HepG2 (cell line): ENCODE results near the gene EPHA2. TPM values are rescaled to one million over a fixed set of nuclear protein-coding genes. Genes with fewer than 3 reads are reported as not detected.

Experiments
- ARNT ChIP-seq: fragments of 450-650 bp; IDR thresholded peaks from 2 replicates; pipeline ENCODE4 v1.6.1; 2017
- CEBPG ChIP-seq: IDR thresholded peaks from 2 replicates; pipeline ENCODE4 v1.6.1; 2016
- FOXM1 ChIP-seq: sonication (generic); formaldehyde crosslinking; IDR thresholded peaks from 2 replicates; pipeline ENCODE4 v1.5.0; 2020; ENCODE audit warnings: missing genetic modification reagents
- GABPA ChIP-seq, 2 experiments: IDR thresholded peaks; 2 replicates each; pipeline ENCODE4 v1.6.1; 2011 to 2016; ENCODE audit warnings: low read depth in 2 of 2, low read length in 1 of 2, missing biosample characterization in 1 of 2, missing genetic modification characterization in 1 of 2
- GFI1 ChIP-seq: sonication (generic); formaldehyde crosslinking; IDR thresholded peaks from 2 replicates; pipeline ENCODE4 v1.5.0; 2020; ENCODE audit warnings: missing genetic modification reagents, mild to moderate bottlenecking, borderline replicate concordance
- KDM3A ChIP-seq: IDR thresholded peaks from 2 replicates; pipeline ENCODE4 v1.6.1; 2018; ENCODE audit warnings: low read depth, missing compliant biosample characterization
- RBM39 ChIP-seq: fragments of 200-400 bp; formaldehyde crosslinking; IDR thresholded peaks from one replicate; pipeline ENCODE4 v1.6.1; 2018; ENCODE audit warnings: antibody characterized with exemption, mild to moderate bottlenecking, low read depth, low read length; ENCODE audit not compliant: poor library complexity, severe bottlenecking
- RCOR2 ChIP-seq: IDR thresholded peaks from 2 replicates; pipeline ENCODE4 v1.6.1; 2016; ENCODE audit warnings: missing biosample characterization, missing genetic modification reagents
- STAT5B ChIP-seq: sonication (generic); formaldehyde crosslinking; IDR thresholded peaks from 2 replicates; pipeline ENCODE4 v1.4.0; 2020; ENCODE audit warnings: missing genetic modification reagents
- ZNF20 ChIP-seq: sonication (generic); formaldehyde crosslinking; IDR thresholded peaks from 2 replicates; pipeline ENCODE4 v1.4.0; 2020; ENCODE audit warnings: mild to moderate bottlenecking, moderate library complexity, missing genetic modification reagents
- ZNF282 ChIP-seq: fragments of 450-650 bp; IDR thresholded peaks from 2 replicates; pipeline ENCODE4 v1.6.1; 2018; ENCODE audit not compliant: partially characterized antibody
- ZNF343 ChIP-seq: sonication (generic); formaldehyde crosslinking; IDR thresholded peaks from 2 replicates; pipeline ENCODE4 v1.4.0; 2020; ENCODE audit warnings: mild to moderate bottlenecking, missing genetic modification reagents
- ZNF556 ChIP-seq: sonication (generic); formaldehyde crosslinking; IDR thresholded peaks from 2 replicates; pipeline ENCODE4 v1.4.0; 2020; ENCODE audit warnings: mild to moderate bottlenecking, missing genetic modification reagents, borderline replicate concordance
- ZNF557 ChIP-seq: sonication (generic); formaldehyde crosslinking; IDR thresholded peaks from 2 replicates; pipeline ENCODE4 v1.4.0; 2020; ENCODE audit warnings: missing genetic modification reagents
- ZNF619 ChIP-seq: sonication (generic); formaldehyde crosslinking; IDR thresholded peaks from 2 replicates; pipeline ENCODE4 v1.4.0; 2020; ENCODE audit warnings: mild to moderate bottlenecking, missing genetic modification reagents
- ZSCAN12 ChIP-seq: sonication (generic); formaldehyde crosslinking; IDR thresholded peaks from 2 replicates; pipeline ENCODE4 v1.9.0; 2021; ENCODE audit warnings: mild to moderate bottlenecking, missing genetic modification reagents
- polyA plus RNA-seq, 8 experiments: library from polyadenylated mRNA; depleted of rRNA in 3 of 8; stranded (reverse) in 7 of 8; unstranded in 1 of 8; fragments of >200 nt; fragmentation: Illumina TruSeq in 4 of 8; extraction: Trizol in 4 of 8; gene quantifications; 2 replicates each; pipeline versions ENCODE4 v1.2.1 to v1.2.3, GENCODE V29; 2011 to 2016; ENCODE audit warnings: low read depth in 4 of 8, missing spikeins in 1 of 8, mixed read lengths in 1 of 8; ENCODE audit not compliant: insufficient read depth in 1 of 8
- total RNA-seq, 5 experiments: library from RNA; depleted of rRNA; stranded (reverse); fragments of >200 nt; fragmentation: Illumina TruSeq; extraction: Trizol; gene quantifications; 2 replicates each; pipeline ENCODE4 v1.2.3, GENCODE V29; 2016; ENCODE audit warnings: low read depth in 1 of 5
- TF ChIP-seq, protein P1 (sequence below): sonication (generic); formaldehyde crosslinking; IDR thresholded peaks from 2 replicates; pipeline ENCODE4 v1.4.0; 2020; ENCODE audit warnings: missing genetic modification reagents, borderline replicate concordance
- TF ChIP-seq, protein P2 (sequence below): sonication (generic); formaldehyde crosslinking; IDR thresholded peaks from 2 replicates; pipeline ENCODE4 v1.8.1; 2022; ENCODE audit warnings: low read depth, mild to moderate bottlenecking, missing genetic modification reagents

EPHA2 gene
- total and polyA plus RNA-seq, 2 of the 13 experiments (the other 11 are each of a cell fraction or from before 2014, with no cell fraction given) = 33.6 to 53.6 TPM

DNA sequence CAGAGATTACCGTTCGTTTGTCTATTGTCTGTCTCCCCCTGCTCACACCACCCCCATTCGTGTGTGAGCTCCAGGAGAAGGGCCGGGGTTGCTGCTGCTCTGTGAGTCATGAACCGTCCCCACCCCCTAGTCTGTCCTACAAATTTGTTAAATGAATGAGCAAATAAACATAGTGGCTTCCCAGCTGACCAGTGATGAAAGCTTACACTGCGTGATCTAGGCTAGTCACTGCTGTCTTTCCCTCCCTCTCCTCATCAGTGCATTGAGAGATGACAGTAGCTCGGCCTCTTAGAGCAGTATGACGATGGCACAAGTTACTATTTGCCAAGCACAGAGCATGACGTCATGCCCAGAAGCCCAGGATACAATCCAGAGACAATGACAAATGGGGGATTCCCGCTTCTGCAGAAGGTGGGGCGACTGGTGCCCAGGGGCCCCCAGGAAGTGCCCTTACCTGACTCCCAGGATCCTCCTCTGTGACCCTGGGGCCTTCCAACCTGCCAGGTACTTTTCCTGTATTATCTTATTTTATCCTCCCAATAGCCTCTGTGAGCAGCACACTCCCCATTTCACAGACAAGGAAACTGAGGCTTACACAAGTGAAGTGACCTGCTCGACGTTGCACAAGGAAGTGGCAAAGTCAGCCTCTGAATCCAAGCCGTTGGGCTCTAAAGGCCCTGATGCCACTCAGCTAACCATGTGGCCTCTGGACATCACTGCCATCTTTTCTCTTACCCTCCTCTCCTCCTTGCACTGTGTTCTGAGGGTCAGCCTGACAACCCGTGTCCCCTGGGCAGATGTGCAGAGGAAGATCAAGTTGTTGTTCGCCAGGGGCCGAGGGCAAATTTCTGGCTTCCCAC is 8.6 kb upstream of the EPHA2 start (continued):
- TF ChIP-seq, protein P1, sequence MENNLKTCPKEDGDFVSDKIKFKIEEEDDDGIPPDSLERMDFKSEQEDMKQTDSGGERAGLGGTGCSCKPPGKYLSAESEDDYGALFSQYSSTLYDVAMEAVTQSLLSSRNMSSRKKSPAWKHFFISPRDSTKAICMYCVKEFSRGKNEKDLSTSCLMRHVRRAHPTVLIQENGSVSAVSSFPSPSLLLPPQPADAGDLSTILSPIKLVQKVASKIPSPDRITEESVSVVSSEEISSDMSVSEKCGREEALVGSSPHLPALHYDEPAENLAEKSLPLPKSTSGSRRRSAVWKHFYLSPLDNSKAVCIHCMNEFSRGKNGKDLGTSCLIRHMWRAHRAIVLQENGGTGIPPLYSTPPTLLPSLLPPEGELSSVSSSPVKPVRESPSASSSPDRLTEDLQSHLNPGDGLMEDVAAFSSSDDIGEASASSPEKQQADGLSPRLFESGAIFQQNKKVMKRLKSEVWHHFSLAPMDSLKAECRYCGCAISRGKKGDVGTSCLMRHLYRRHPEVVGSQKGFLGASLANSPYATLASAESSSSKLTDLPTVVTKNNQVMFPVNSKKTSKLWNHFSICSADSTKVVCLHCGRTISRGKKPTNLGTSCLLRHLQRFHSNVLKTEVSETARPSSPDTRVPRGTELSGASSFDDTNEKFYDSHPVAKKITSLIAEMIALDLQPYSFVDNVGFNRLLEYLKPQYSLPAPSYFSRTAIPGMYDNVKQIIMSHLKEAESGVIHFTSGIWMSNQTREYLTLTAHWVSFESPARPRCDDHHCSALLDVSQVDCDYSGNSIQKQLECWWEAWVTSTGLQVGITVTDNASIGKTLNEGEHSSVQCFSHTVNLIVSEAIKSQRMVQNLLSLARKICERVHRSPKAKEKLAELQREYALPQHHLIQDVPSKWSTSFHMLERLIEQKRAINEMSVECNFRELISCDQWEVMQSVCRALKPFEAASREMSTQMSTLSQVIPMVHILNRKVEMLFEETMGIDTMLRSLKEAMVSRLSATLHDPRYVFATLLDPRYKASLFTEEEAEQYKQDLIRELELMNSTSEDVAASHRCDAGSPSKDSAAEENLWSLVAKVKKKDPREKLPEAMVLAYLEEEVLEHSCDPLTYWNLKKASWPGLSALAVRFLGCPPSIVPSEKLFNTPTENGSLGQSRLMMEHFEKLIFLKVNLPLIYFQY (CRISPR knock-in tag) = no peak
- TF ChIP-seq ZNF619 (CRISPR knock-in tag) (0 out of 2 replicates have a peak, but pooled peaks have one; percentile 24), ZNF557 (CRISPR knock-in tag) (0 out of 2 replicates have a peak, but pooled peaks have one; percentile 59), KDM3A (no peak), ZNF282 (no peak), ARNT (no peak), STAT5B (CRISPR knock-in tag) (no peak), ZNF20 (CRISPR knock-in tag) (no peak), ZNF343 (CRISPR knock-in tag) (no peak), GFI1 (no peak), CEBPG (peak; percentile 73), ZNF556 (CRISPR knock-in tag) (no peak), GABPA (IDR thresholded peaks at IDR 0.05; ENCODE audit: low read depth, low read length) (no peak), GABPA (CRISPR knock-in tag; IDR thresholded peaks at IDR 0.05; ENCODE audit: low read depth) (no peak; the same call in none of the 2 replicates), FOXM1 (0 out of 2 replicates have a peak, but pooled peaks have one; percentile 23), RCOR2 (CRISPR knock-in tag) (peak; percentile 43; the same call in 1 of the 2 replicates), ZSCAN12 (CRISPR knock-in tag) (peak; percentile 60; the same call in 1 of the 2 replicates), RBM39 (no peak)
- TF ChIP-seq, protein P2, sequence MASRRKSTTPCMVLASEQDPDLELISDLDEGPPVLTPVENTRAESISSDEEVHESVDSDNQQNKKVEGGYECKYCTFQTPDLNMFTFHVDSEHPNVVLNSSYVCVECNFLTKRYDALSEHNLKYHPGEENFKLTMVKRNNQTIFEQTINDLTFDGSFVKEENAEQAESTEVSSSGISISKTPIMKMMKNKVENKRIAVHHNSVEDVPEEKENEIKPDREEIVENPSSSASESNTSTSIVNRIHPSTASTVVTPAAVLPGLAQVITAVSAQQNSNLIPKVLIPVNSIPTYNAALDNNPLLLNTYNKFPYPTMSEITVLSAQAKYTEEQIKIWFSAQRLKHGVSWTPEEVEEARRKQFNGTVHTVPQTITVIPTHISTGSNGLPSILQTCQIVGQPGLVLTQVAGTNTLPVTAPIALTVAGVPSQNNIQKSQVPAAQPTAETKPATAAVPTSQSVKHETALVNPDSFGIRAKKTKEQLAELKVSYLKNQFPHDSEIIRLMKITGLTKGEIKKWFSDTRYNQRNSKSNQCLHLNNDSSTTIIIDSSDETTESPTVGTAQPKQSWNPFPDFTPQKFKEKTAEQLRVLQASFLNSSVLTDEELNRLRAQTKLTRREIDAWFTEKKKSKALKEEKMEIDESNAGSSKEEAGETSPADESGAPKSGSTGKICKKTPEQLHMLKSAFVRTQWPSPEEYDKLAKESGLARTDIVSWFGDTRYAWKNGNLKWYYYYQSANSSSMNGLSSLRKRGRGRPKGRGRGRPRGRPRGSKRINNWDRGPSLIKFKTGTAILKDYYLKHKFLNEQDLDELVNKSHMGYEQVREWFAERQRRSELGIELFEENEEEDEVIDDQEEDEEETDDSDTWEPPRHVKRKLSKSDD (CRISPR knock-in tag) = peak; percentile 39; the same call in 1 of the 2 replicates
